Upper lobe of right lung (tissue), 1 donor: ENCODE measurements around the gene CCT3. TPM values are rescaled to one million over a fixed set of nuclear protein-coding genes. Genes with fewer than 3 reads are reported as not detected.
"Not testable (repeated sequence)": the region's sequence is repeated elsewhere in the genome, so short reads cannot be mapped to it uniquely, and the experiment has no call there.

ENCODE experiments used
- ATAC-seq: fragments of 200-7000 bp; cut with Tn5 transposase; one replicate; pipeline ENCODE4 v1.9.1; 2020; ENCODE audit warnings: mild to moderate bottlenecking, moderate library complexity
- DNase-seq: peaks from one replicate; pipeline ENCODE4 v3.0.0-alpha.2; 2020
- H3K27ac ChIP-seq: fragments of 200-600 bp; one replicate; pipeline ENCODE4 v1.8.0; 2022
- H3K27me3 ChIP-seq: fragments of 200-600 bp; one replicate; pipeline ENCODE4 v1.8.0; 2022; ENCODE audit warnings: mild to moderate bottlenecking
- H3K36me3 ChIP-seq: fragments of 200-600 bp; one replicate; pipeline ENCODE4 v1.8.0; 2022
- H3K4me1 ChIP-seq: fragments of 200-600 bp; one replicate; pipeline ENCODE4 v1.8.0; 2022
- H3K4me3 ChIP-seq: fragments of 200-600 bp; one replicate; pipeline ENCODE4 v1.8.0; 2022; ENCODE audit warnings: mild to moderate bottlenecking
- H3K9me3 ChIP-seq: fragments of 200-600 bp; one replicate; pipeline ENCODE4 v1.8.0; 2022
- intact Hi-C: fragments of 100-400 bp; cut with DNase I; formaldehyde crosslinking; loops from one replicate; pipeline ENCODE4 v1.11.0; 2022
- total RNA-seq: library from RNA; stranded (reverse); fragmentation: NEBNext Ultra II Directional; extraction: Animal tissue kit (Norgen Biotek cat#: 25700); gene quantifications from one replicate; pipeline ENCODE4 v1.2.1, GENCODE V29; 2021
- TF ChIP-seq, protein P1 (sequence below): fragments of 200-600 bp; IDR thresholded peaks from one replicate; pipeline ENCODE4 v1.8.0; 2022; ENCODE audit warnings: antibody characterized with exemption
- donor health status: DM: no; HTN: yes; CAD: no; lungs with severe emphysema.

The CCT3 gene
- total RNA-seq, 1 donor from 2014 or later: 120 TPM

DNA sequence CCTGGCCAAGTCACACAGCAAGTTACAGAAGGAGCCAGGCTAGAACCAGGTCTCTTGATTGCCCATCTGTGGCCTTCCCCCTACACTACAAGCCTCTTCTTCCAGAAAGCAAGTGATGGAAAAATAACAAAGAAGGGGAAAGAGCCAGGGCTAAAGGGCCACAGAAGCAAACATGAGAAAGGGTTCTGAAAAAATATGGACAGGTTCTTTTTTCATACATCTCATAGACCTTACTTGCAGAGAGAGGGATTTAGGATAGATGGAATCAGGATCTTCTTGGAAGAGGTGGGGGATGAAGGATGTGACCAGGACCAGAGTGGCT, 34.1 kb upstream of the CCT3 start:
- Histone ChIP-seq H3K9me3 (no peaks in the 10 kb centered on the region), H3K27ac (no peak overlapping the region), H3K4me3 (no peak overlapping the region), H3K36me3 (no peaks in the 10 kb centered on the region), H3K27me3 (peaks cover 24% of the 10 kb centered on the region), H3K4me1 (peaks cover 11% of the 10 kb centered on the region)
- DNase-seq: no peak
- ATAC-seq: peak; percentile 19
- intact Hi-C loops: no loop called here
- TF ChIP-seq, protein P1, sequence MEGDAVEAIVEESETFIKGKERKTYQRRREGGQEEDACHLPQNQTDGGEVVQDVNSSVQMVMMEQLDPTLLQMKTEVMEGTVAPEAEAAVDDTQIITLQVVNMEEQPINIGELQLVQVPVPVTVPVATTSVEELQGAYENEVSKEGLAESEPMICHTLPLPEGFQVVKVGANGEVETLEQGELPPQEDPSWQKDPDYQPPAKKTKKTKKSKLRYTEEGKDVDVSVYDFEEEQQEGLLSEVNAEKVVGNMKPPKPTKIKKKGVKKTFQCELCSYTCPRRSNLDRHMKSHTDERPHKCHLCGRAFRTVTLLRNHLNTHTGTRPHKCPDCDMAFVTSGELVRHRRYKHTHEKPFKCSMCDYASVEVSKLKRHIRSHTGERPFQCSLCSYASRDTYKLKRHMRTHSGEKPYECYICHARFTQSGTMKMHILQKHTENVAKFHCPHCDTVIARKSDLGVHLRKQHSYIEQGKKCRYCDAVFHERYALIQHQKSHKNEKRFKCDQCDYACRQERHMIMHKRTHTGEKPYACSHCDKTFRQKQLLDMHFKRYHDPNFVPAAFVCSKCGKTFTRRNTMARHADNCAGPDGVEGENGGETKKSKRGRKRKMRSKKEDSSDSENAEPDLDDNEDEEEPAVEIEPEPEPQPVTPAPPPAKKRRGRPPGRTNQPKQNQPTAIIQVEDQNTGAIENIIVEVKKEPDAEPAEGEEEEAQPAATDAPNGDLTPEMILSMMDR: no peak

GRCh38 chr1:156371553-156372264, 33.6 kb upstream of the CCT3 start:
- no peaks in the 10 kb centered on the region for H3K36me3 ChIP-seq
- H3K27me3 ChIP-seq: peaks cover 24% of the 10 kb centered on the region
- intact Hi-C loops: no loop called here
- TF ChIP-seq, protein P1: no peak
- H3K4me1 ChIP-seq: peaks cover 11% of the 10 kb centered on the region
- ATAC-seq: peak; percentile 49
- no peak overlapping the region for H3K4me3 ChIP-seq
- no peak overlapping the region for H3K27ac ChIP-seq
- peak; percentile 83 for DNase-seq
- no peaks in the 10 kb centered on the region for H3K9me3 ChIP-seq

DNA sequence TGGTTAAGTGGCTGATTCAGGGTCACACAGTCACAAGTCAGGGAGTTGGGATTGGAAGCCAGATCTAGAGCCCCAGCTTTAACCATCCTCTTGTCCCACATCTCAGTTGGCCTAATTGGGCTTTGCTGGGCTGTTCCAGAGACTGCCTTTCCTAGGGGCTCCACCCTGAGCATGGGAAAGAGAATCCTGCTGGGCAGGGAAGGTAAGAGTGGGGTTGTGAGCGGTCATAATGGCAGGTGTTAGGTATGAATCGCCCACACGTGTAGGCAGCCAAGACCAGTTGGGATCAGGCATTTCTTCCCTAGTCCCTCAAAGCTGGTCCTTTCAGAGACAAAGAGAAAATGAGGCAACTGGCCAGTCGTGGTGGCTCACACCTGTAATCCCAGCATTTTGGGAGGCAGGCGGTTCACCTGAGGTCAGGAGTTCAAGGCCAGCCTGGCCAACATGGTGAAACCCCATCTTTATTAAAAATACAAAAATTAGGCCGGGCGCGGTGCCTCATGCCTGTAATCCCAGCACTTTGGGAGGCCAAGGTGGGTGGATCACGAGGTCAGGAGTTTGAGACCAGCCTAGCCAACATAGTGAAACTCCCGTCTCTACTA, 31.7 kb upstream of the CCT3 start:
- Histone ChIP-seq H3K4me1 (peaks cover 11% of the 10 kb centered on the region), H3K4me3 (peak overlapping the region; percentile 54), H3K27me3 (peaks cover 24% of the 10 kb centered on the region)
- H3K9me3 ChIP-seq, intact Hi-C loops, DNase-seq, H3K36me3 ChIP-seq, ATAC-seq, H3K27ac ChIP-seq: not testable (repeated sequence)

DNA sequence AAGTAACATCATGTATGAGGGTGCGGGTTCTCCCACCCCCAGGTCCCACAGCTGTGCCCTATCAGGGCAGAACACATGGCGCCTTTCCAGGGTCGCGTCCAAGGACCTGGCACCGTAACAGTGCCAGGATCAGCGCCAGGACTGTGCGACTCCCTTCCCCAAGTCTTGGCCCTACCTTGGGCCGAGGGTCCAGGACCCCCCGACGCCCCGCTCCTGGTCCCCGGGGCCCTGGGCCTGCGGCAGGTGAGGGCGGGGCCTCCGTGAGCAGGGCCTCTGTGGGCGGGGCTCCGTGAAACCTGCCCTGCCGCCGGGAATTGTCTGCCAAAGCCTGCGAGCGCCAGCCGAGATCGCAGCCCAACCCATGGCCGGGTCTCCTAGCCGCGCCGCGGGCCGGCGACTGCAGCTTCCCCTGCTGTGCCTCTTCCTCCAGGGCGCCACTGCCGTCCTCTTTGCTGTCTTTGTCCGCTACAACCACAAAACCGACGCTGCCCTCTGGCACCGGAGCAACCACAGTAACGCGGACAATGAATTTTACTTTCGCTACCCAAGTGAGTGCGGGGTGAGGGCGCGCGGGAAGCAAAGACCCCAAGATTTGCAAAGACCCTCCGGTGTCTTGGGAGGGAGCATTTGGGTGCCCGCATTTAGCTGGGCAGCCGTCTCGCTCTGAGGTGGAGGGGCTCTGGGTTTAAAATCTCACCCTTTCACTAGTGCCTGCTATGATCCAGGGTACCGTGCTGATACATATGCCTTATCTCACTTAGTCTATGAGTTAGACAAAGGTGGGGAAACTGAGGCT, 31.0 kb upstream of the CCT3 start, which contains the start of gene RHBG:
Gene RHBG, plus strand, starts transcription at position 323 of the 796 bp plus-strand sequence. Its CDS starts 39 bp downstream, at position 362.
- H3K27me3 ChIP-seq: peaks cover 24% of the 10 kb centered on the region
- H3K4me1 ChIP-seq: peaks cover 11% of the 10 kb centered on the region
- H3K36me3 ChIP-seq: no peaks in the 10 kb centered on the region
- ATAC-seq: peak; percentile 89
- DNase-seq: peak; percentile 87
- H3K27ac ChIP-seq: no peak within 1 kb of the TSS
- intact Hi-C loops: no loop called here
- TF ChIP-seq, protein P1: no peak
- H3K9me3 ChIP-seq: no peaks in the 10 kb centered on the region
- H3K4me3 ChIP-seq: peak within 1 kb of the TSS; percentile 54

GRCh38 chr1:156368157-156368658, 30.1 kb upstream of the CCT3 start:
- intact Hi-C loops: no loop called here
- H3K27ac ChIP-seq: no peak overlapping the region
- peaks cover 11% of the 10 kb centered on the region for H3K4me1 ChIP-seq
- no peak for DNase-seq
- H3K36me3 ChIP-seq: no peaks in the 10 kb centered on the region
- H3K9me3 ChIP-seq: no peaks in the 10 kb centered on the region
- ATAC-seq: no peak
- H3K4me3 ChIP-seq: no peak overlapping the region
- TF ChIP-seq, protein P1: no peak
- H3K27me3 ChIP-seq: peaks cover 21% of the 10 kb centered on the region
